ENCODE data around the gene MNT. TPM values are rescaled to one million over a fixed set of nuclear protein-coding genes. Genes with fewer than 3 reads are reported as not detected.

MNT gene
- total RNA-seq, 1 experiment from 2014 or later = 32.1 TPM

GRCh38 chr17:2403044-2403443, 2.2 kb upstream of the MNT start:
- no peak for TF ChIP-seq EZH2 (IDR thresholded peaks at IDR 0.05; ENCODE audit: borderline replicate concordance, low read depth, low read length, poor library complexity, severe bottlenecking)
- no peak for TF ChIP-seq CTCF (conservative IDR thresholded peaks at IDR 0.05; ENCODE audit: low read depth, low read length)
- ChIA-PET CTCF (no interaction called here), POLR2A (ENCODE audit: low non-redundant PET) (no interaction called here)
- BruUV-seq (replicated peaks) = no TSS peak
- no peak for DNase-seq (ENCODE audit: low spot score)
- Histone ChIP-seq H3K27me3 (replicated peaks; ENCODE audit: insufficient read depth, low read depth, low read length, poor library complexity) (no peaks in the 10 kb centered on the region), H3K4me3 (ENCODE audit: low read depth, low read length, poor library complexity, severe bottlenecking) (no peak overlapping the region), H3K27ac (ENCODE audit: low read depth, low read length, poor library complexity, severe bottlenecking) (peak overlapping the region; percentile 75), H3K9me3 (ENCODE audit: low read depth, low read length, poor library complexity, severe bottlenecking) (no peaks in the 10 kb centered on the region), H3K36me3 (ENCODE audit: insufficient read depth, low read length, poor library complexity, severe bottlenecking) (no peaks in the 10 kb centered on the region), H3K4me1 (ENCODE audit: insufficient read depth, low read length, poor library complexity, severe bottlenecking) (peaks cover 65% of the 10 kb centered on the region)
- intact Hi-C loops (cut with micrococcal nuclease; ENCODE audit: unreplicated experiment) = no loop called here

GRCh38 chr17:2402544-2402943, 1.7 kb upstream of the MNT start:
- POLR2A ChIA-PET (ENCODE audit: low non-redundant PET) = interaction anchor here (0.6 kb wide), 1 partner anchor 352 kb away, joined by 3 read pairs; no protein-coding TSS in a partner anchor

GRCh38 chr17:2401426-2402221, 764 bp upstream of the MNT start:
- H3K9me3 ChIP-seq (ENCODE audit: low read depth, low read length, poor library complexity, severe bottlenecking) = no peaks in the 10 kb centered on the region
- H3K27ac ChIP-seq (ENCODE audit: low read depth, low read length, poor library complexity, severe bottlenecking) = peak overlapping the region; percentile 99
- CTCF ChIA-PET = interaction anchor here (1.6 to 1.7 kb wide), 2 partner anchors 14 to 20 kb away, joined by 6 to 8 read pairs; no protein-coding TSS in a partner anchor
- H3K4me1 ChIP-seq (ENCODE audit: insufficient read depth, low read length, poor library complexity, severe bottlenecking) = peaks cover 72% of the 10 kb centered on the region
- H3K27me3 ChIP-seq (replicated peaks; ENCODE audit: insufficient read depth, low read depth, low read length, poor library complexity) = no peaks in the 10 kb centered on the region
- H3K4me3 ChIP-seq (ENCODE audit: low read depth, low read length, poor library complexity, severe bottlenecking) = peak overlapping the region; percentile 96
- peak; percentile 100 for DNase-seq (ENCODE audit: low spot score)
- BruUV-seq (replicated peaks) = no TSS peak
- no peak for TF ChIP-seq CTCF (conservative IDR thresholded peaks at IDR 0.05; ENCODE audit: low read depth, low read length)
- no peak for TF ChIP-seq EZH2 (IDR thresholded peaks at IDR 0.05; ENCODE audit: borderline replicate concordance, low read depth, low read length, poor library complexity, severe bottlenecking)
- intact Hi-C loops (cut with micrococcal nuclease; ENCODE audit: unreplicated experiment) = no loop called here
- POLR2A ChIA-PET (ENCODE audit: low non-redundant PET) = interaction anchor here (0.6 kb wide), 2 partner anchors 8 to 351 kb away, joined by 3 to 9 read pairs; no protein-coding TSS in a partner anchor
- H3K36me3 ChIP-seq (ENCODE audit: insufficient read depth, low read length, poor library complexity, severe bottlenecking) = no peaks in the 10 kb centered on the region

More at GRCh38 chr17:2402544-2402943, 1.7 kb upstream of the MNT start:
- no peak for DNase-seq (ENCODE audit: low spot score)
- H3K27ac ChIP-seq (ENCODE audit: low read depth, low read length, poor library complexity, severe bottlenecking) = peak overlapping the region; percentile 75
- no peaks in the 10 kb centered on the region for H3K36me3 ChIP-seq (ENCODE audit: insufficient read depth, low read length, poor library complexity, severe bottlenecking)
- H3K4me3 ChIP-seq (ENCODE audit: low read depth, low read length, poor library complexity, severe bottlenecking) = peak overlapping the region; percentile 36
- TF ChIP-seq CTCF (conservative IDR thresholded peaks at IDR 0.05; ENCODE audit: low read depth, low read length) (no peak), EZH2 (IDR thresholded peaks at IDR 0.05; ENCODE audit: borderline replicate concordance, low read depth, low read length, poor library complexity, severe bottlenecking) (no peak)
- CTCF ChIA-PET = interaction anchor here (1.6 to 1.7 kb wide), 2 partner anchors 14 to 21 kb away, joined by 6 to 8 read pairs; no protein-coding TSS in a partner anchor
- BruUV-seq (replicated peaks) = no TSS peak
- no peaks in the 10 kb centered on the region for H3K9me3 ChIP-seq (ENCODE audit: low read depth, low read length, poor library complexity, severe bottlenecking)
- intact Hi-C loops (cut with micrococcal nuclease; ENCODE audit: unreplicated experiment) = no loop called here
- H3K4me1 ChIP-seq (ENCODE audit: insufficient read depth, low read length, poor library complexity, severe bottlenecking) = peaks cover 70% of the 10 kb centered on the region
- no peaks in the 10 kb centered on the region for H3K27me3 ChIP-seq (replicated peaks; ENCODE audit: insufficient read depth, low read depth, low read length, poor library complexity)

Measured in A673 (cell line).